GM12891 (cell line): ENCODE results near the gene GCSAM.

ENCODE experiments used
- POLR2A ChIP-seq: IDR thresholded peaks from 2 replicates; pipeline ENCODE4 v1.6.1; 2011; ENCODE audit warnings: low read depth, low read length, control low read depth
- POLR2AphosphoS5 ChIP-seq: IDR thresholded peaks from 2 replicates; pipeline ENCODE4 v1.6.1; 2011; ENCODE audit warnings: low read depth, low read length, control low read depth
- SPI1 ChIP-seq: IDR thresholded peaks from 2 replicates; pipeline ENCODE4 v1.6.1; 2011; ENCODE audit warnings: low read depth, low read length, control low read depth
- TAF1 ChIP-seq: IDR thresholded peaks from 2 replicates; pipeline ENCODE4 v1.6.1; 2011; ENCODE audit warnings: low read depth, low read length, control low read depth

- TF ChIP-seq POLR2A, result no peak
- no peak for TF ChIP-seq SPI1
- no peak for TF ChIP-seq POLR2AphosphoS5
- no peak for TF ChIP-seq TAF1
Measured at GRCh38 chr3:112136046-112136445, 3.0 kb upstream of the GCSAM start.
